ENCODE measurements around the gene CLMN. TPM values are rescaled to one million over a fixed set of nuclear protein-coding genes. Genes with fewer than 3 reads are reported as not detected.

Gene CLMN
- total and polyA plus RNA-seq, 2 of the 8 experiments (the other 6 are each of a cell fraction or from before 2014, with no cell fraction given), result 1.6 to 8.2 TPM

- TF ChIP-seq POU5F1 (IDR thresholded peaks at IDR 0.05; ENCODE audit: low read depth, low read length) (no peak), BACH1 (IDR thresholded peaks at IDR 0.05; ENCODE audit: low read length) (no peak), E2F6 (IDR thresholded peaks at IDR 0.05) (no peak), TAF7 (optimal IDR thresholded peaks at IDR 0.05; ENCODE audit: borderline replicate concordance, low read depth, low read length) (no peak), KDM1A (IDR thresholded peaks at IDR 0.05; ENCODE audit: borderline replicate concordance, low read length) (no peak), SUZ12 (IDR thresholded peaks at IDR 0.05; ENCODE audit: low read length) (no peak), SP2 (IDR thresholded peaks at IDR 0.05; ENCODE audit: low read length) (no peak)
Observed at GRCh38 chr14:95240859-95241813, 78.6 kb downstream of the CLMN start (continued).

Data from H1 (cell line).